HepG2 (cell line): ENCODE data around the gene TOM1L1. TPM values are rescaled to one million over a fixed set of nuclear protein-coding genes. Genes with fewer than 3 reads are reported as not detected.

Experiments
- ATAC-seq: fragments of 200-7000 bp; cut with Tn5 transposase; 3 replicates; pipeline ENCODE4 v1.9.1; 2020; ENCODE audit warnings: mild to moderate bottlenecking, moderate library complexity
- BruUV-seq: library from RNA; stranded (reverse); fragments of 400-500 nt; replicated peaks from 2 replicates; lab custom pipeline; 2021; lab: Mats Ljungman, UMichigan
- CTCF ChIA-PET: fragments of 300-600 bp; formaldehyde crosslinking; extraction: SDS; loops from one replicate; lab custom pipeline; 2021; ENCODE audit warnings: low total read pairs, inconsistent platforms, low intra/inter-chr PET ratio; lab: Yijun Ruan, JAX
- POLR2A ChIA-PET: fragments of 350-600 bp; sonication (Branson Sonifier 250); formaldehyde crosslinking; loops from one replicate; lab custom pipeline; 2020; ENCODE audit warnings: antibody characterized with exemption, inconsistent platforms; lab: Yijun Ruan, JAX
- DNase-seq: peaks from one replicate; pipeline ENCODE4 v3.0.0-alpha.2; 2015; ENCODE audit warnings: low spot score
- FAIRE-seq: peaks from 3 replicates; lab custom pipeline; 2011; peaks lifted over from hg19 to GRCh38; lab: Jason Lieb, UNC
- H2AFZ ChIP-seq: one replicate; pipeline ENCODE4 v1.6.1; 2011; ENCODE audit warnings: low read length, inconsistent platforms
- H3K27ac ChIP-seq: fragments of 300-600 bp; 3 replicates; pipeline ENCODE4 v1.8.0; 2011; ENCODE audit warnings: mixed run types, mild to moderate bottlenecking, mixed read lengths, low read length, inconsistent platforms; ENCODE audit not compliant: insufficient read depth; ENCODE audit errors: extremely low read length
- H3K27me3 ChIP-seq, 2 experiments: fragments of 200-600 bp in 1 of 2; 2 replicates in 1 of 2; 3 replicates in 1 of 2; pipeline versions ENCODE4 v1.6.0 to v1.8.0; 2011; ENCODE audit warnings: low read length in 2 of 2, mild to moderate bottlenecking in 2 of 2, moderate library complexity in 2 of 2, inconsistent platforms in 1 of 2; ENCODE audit not compliant: insufficient read depth in 2 of 2, control insufficient read depth in 1 of 2
- H3K36me3 ChIP-seq, 2 experiments: fragments of 200-600 bp in 1 of 2; replicated peaks in 1 of 2; 2 replicates in 1 of 2; 3 replicates in 1 of 2; pipeline versions ENCODE4 v1.5.1 to v1.8.0; 2011; ENCODE audit warnings: low read length in 2 of 2, inconsistent platforms in 1 of 2; ENCODE audit not compliant: insufficient read depth in 2 of 2, control insufficient read depth in 1 of 2
- H3K4me1 ChIP-seq: 2 replicates; pipeline ENCODE4 v1.5.1; 2012; ENCODE audit warnings: low read length, inconsistent platforms; ENCODE audit not compliant: insufficient read depth
- H3K4me2 ChIP-seq: 2 replicates; pipeline ENCODE4 v1.6.0; 2011; ENCODE audit warnings: low read depth, low read length, inconsistent platforms
- H3K4me3 ChIP-seq, 3 experiments: fragments of 200-600 bp in 1 of 3; sonication (generic), shearing (Covaris generic) in 1 of 3; replicated peaks in 1 of 3; 2 replicates each; pipeline ENCODE4 v1.5.1; 2011 to 2016; ENCODE audit warnings: low read length in 3 of 3, inconsistent platforms in 2 of 3, low read depth in 2 of 3, mild to moderate bottlenecking in 2 of 3, control low read depth in 1 of 3, mixed read lengths in 1 of 3; ENCODE audit not compliant: insufficient read depth in 1 of 3
- H3K79me2 ChIP-seq: one replicate; pipeline ENCODE4 v1.6.1; 2011; ENCODE audit warnings: low read length, inconsistent platforms; ENCODE audit not compliant: insufficient read depth
- H3K9ac ChIP-seq: 2 replicates; pipeline ENCODE4 v1.6.0; 2011; ENCODE audit warnings: mild to moderate bottlenecking, low read depth, low read length, inconsistent platforms; ENCODE audit not compliant: insufficient read depth
- H3K9me3 ChIP-seq: 2 replicates; pipeline ENCODE4 v1.5.1; 2012; ENCODE audit warnings: mild to moderate bottlenecking, low read length
- H4K20me1 ChIP-seq: 2 replicates; pipeline ENCODE4 v1.6.0; 2011; ENCODE audit warnings: inconsistent platforms, mild to moderate bottlenecking, low read length, moderate library complexity; ENCODE audit not compliant: insufficient read depth
- REPIN1 ChIP-seq: sonication (generic); formaldehyde crosslinking; IDR thresholded peaks from 2 replicates; pipeline ENCODE4 v1.8.0; 2022; ENCODE audit warnings: missing genetic modification reagents, low read depth, mild to moderate bottlenecking, borderline replicate concordance
- ZNF232 ChIP-seq: sonication (generic); formaldehyde crosslinking; IDR thresholded peaks from 2 replicates; pipeline ENCODE4 v1.4.0; 2020; ENCODE audit warnings: missing genetic modification reagents, borderline replicate concordance
- ZNF570 ChIP-seq: sonication (generic); formaldehyde crosslinking; IDR thresholded peaks from 2 replicates; pipeline ENCODE4 v1.4.0; 2020; ENCODE audit warnings: mild to moderate bottlenecking, missing genetic modification reagents, borderline replicate concordance
- ZNF746 ChIP-seq: sonication (generic); formaldehyde crosslinking; IDR thresholded peaks from 2 replicates; pipeline ENCODE4 v1.8.0; 2022; ENCODE audit warnings: mild to moderate bottlenecking, missing genetic modification reagents
- ZNF883 ChIP-seq: sonication (generic); formaldehyde crosslinking; IDR thresholded peaks from 2 replicates; pipeline ENCODE4 v1.5.1; 2020; ENCODE audit warnings: mild to moderate bottlenecking, missing genetic modification reagents; ENCODE audit errors: not compliant biosample characterization
- WGBS: methylation state at CpG from one replicate; pipeline ENCODE4 v1.1.6; 2017; ENCODE audit warnings: low lambda C conversion rate; 5-methylcytosine and 5-hydroxymethylcytosine counted together
- in situ Hi-C: cut with HindIII; loops from 2 replicates; pipeline ENCODE4 v1.10.0; 2017; ENCODE audit warnings: low pct_unique_long_range_greater_than_20kb; ENCODE audit not compliant: extremely low pct_ligation_motif_present
- intact Hi-C: fragments of 100-400 bp; cut with micrococcal nuclease; formaldehyde crosslinking; loops from one replicate; pipeline ENCODE4 v1.10.0; 2022; ENCODE audit not compliant: unreplicated experiment
- polyA plus RNA-seq, 8 experiments: library from polyadenylated mRNA; depleted of rRNA in 3 of 8; stranded (reverse) in 7 of 8; unstranded in 1 of 8; fragments of >200 nt; fragmentation: Illumina TruSeq in 4 of 8; extraction: Trizol in 4 of 8; gene quantifications; 2 replicates each; pipeline versions ENCODE4 v1.2.1 to v1.2.3, GENCODE V29; 2011 to 2016; ENCODE audit warnings: low read depth in 4 of 8, missing spikeins in 1 of 8, mixed read lengths in 1 of 8; ENCODE audit not compliant: insufficient read depth in 1 of 8
- total RNA-seq, 5 experiments: library from RNA; depleted of rRNA; stranded (reverse); fragments of >200 nt; fragmentation: Illumina TruSeq; extraction: Trizol; gene quantifications; 2 replicates each; pipeline ENCODE4 v1.2.3, GENCODE V29; 2016; ENCODE audit warnings: low read depth in 1 of 5
- TF ChIP-seq, protein P1 (sequence below): sonication (generic); formaldehyde crosslinking; IDR thresholded peaks from 2 replicates; pipeline ENCODE4 v1.4.0; 2020; ENCODE audit warnings: missing genetic modification reagents
- TF ChIP-seq, protein P2 (sequence below): sonication (generic); formaldehyde crosslinking; IDR thresholded peaks from 2 replicates; pipeline ENCODE4 v1.9.0; 2021; ENCODE audit warnings: missing genetic modification reagents, borderline replicate concordance

The TOM1L1 gene
- total and polyA plus RNA-seq, 2 of the 13 experiments (the other 11 are each of a cell fraction or from before 2014, with no cell fraction given) = 45.3 to 51.3 TPM

DNA sequence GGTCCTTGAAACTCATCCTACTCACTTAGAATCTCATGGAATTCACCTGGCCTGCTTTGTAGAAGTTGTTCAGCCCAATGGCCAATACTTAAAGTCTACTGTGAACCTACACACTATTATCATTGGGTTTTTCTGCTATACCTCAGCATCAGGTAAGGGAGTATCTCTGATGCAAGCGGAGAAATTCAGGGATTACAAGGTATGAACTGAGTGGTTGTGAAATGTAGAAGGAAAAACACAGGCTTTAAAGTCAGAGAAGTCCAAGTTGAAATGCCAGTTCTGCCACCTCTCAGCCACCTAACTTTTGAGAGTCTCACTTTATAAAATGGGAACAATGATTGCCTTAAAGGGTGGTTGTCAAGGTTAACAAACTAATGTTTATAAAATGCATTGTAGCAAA is 36.8 kb downstream of the TOM1L1 start:
- Histone ChIP-seq H3K9me3 (no peaks in the 10 kb centered on the region), H3K27ac (no peak overlapping the region), H3K36me3 (peaks cover 13 to 51% of the 10 kb centered on the region in 2 experiments), H3K9ac (no peak overlapping the region), H3K4me3 (no peak overlapping the region), H2AFZ (no peak overlapping the region), H3K79me2 (no peaks in the 10 kb centered on the region), H3K27me3 (no peaks in the 10 kb centered on the region), H4K20me1 (no peaks in the 10 kb centered on the region), H3K4me2 (no peak overlapping the region), H3K4me1 (no peaks in the 10 kb centered on the region)
- DNase-seq = no peak
- intact Hi-C loops = no loop called here
- CTCF ChIA-PET = no interaction called here
- FAIRE-seq = no peak
- in situ Hi-C loops = no loop called here
- no peak for ATAC-seq
- BruUV-seq = no TSS peak
- POLR2A ChIA-PET = no interaction called here
- WGBS = 97% methylated on average over 1 of the region's 1 CpG
- TF ChIP-seq ZNF746 (no peak), ZNF883 (CRISPR knock-in tag) (no peak), REPIN1 (CRISPR knock-in tag) (no peak), ZNF570 (no peak), ZNF232 (CRISPR knock-in tag) (no peak)
- TF ChIP-seq, protein P1, sequence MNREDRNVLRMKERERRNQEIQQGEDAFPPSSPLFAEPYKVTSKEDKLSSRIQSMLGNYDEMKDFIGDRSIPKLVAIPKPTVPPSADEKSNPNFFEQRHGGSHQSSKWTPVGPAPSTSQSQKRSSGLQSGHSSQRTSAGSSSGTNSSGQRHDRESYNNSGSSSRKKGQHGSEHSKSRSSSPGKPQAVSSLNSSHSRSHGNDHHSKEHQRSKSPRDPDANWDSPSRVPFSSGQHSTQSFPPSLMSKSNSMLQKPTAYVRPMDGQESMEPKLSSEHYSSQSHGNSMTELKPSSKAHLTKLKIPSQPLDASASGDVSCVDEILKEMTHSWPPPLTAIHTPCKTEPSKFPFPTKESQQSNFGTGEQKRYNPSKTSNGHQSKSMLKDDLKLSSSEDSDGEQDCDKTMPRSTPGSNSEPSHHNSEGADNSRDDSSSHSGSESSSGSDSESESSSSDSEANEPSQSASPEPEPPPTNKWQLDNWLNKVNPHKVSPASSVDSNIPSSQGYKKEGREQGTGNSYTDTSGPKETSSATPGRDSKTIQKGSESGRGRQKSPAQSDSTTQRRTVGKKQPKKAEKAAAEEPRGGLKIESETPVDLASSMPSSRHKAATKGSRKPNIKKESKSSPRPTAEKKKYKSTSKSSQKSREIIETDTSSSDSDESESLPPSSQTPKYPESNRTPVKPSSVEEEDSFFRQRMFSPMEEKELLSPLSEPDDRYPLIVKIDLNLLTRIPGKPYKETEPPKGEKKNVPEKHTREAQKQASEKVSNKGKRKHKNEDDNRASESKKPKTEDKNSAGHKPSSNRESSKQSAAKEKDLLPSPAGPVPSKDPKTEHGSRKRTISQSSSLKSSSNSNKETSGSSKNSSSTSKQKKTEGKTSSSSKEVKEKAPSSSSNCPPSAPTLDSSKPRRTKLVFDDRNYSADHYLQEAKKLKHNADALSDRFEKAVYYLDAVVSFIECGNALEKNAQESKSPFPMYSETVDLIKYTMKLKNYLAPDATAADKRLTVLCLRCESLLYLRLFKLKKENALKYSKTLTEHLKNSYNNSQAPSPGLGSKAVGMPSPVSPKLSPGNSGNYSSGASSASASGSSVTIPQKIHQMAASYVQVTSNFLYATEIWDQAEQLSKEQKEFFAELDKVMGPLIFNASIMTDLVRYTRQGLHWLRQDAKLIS (CRISPR knock-in tag) = no peak
- TF ChIP-seq, protein P2, sequence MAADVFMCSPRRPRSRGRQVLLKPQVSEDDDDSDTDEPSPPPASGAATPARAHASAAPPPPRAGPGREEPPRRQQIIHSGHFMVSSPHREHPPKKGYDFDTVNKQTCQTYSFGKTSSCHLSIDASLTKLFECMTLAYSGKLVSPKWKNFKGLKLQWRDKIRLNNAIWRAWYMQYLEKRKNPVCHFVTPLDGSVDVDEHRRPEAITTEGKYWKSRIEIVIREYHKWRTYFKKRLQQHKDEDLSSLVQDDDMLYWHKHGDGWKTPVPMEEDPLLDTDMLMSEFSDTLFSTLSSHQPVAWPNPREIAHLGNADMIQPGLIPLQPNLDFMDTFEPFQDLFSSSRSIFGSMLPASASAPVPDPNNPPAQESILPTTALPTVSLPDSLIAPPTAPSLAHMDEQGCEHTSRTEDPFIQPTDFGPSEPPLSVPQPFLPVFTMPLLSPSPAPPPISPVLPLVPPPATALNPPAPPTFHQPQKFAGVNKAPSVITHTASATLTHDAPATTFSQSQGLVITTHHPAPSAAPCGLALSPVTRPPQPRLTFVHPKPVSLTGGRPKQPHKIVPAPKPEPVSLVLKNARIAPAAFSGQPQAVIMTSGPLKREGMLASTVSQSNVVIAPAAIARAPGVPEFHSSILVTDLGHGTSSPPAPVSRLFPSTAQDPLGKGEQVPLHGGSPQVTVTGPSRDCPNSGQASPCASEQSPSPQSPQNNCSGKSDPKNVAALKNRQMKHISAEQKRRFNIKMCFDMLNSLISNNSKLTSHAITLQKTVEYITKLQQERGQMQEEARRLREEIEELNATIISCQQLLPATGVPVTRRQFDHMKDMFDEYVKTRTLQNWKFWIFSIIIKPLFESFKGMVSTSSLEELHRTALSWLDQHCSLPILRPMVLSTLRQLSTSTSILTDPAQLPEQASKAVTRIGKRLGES = no peak
